HG03139 (cell line): ENCODE data around the gene MTF2.
"Not testable (repeated sequence)": the region's sequence is repeated elsewhere in the genome, so short reads cannot be mapped to it uniquely, and the experiment has no call there.

Experiments
- ATAC-seq: cut with Tn5 transposase; IDR thresholded peaks from one replicate; pipeline ENCODE4 v1.9.1; 2021; ENCODE audit not compliant: unreplicated experiment

MTF2 gene

GRCh38 chr1:93140106-93140505, 61.0 kb downstream of the MTF2 start:
- no peak for ATAC-seq

DNA sequence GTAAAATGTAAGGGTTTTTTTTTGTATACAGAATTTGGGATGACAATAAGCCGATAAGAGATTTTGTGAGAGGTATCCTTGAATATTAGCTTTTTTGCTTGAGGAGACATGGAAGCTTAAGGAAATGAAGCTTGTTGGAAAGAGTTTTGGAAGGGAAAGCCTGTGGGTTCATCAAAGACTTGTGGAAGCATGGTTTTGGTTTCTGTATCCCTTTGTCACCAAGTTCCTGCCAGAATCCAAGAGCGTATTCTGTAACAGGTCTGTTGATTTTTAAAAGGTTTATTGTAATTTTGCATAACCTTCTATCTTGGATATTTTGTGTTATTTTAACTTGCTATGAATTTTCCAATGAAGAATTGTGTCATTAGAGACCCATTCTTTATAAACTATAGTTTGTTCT, 63.1 kb downstream of the MTF2 start:
- ATAC-seq = no peak

DNA sequence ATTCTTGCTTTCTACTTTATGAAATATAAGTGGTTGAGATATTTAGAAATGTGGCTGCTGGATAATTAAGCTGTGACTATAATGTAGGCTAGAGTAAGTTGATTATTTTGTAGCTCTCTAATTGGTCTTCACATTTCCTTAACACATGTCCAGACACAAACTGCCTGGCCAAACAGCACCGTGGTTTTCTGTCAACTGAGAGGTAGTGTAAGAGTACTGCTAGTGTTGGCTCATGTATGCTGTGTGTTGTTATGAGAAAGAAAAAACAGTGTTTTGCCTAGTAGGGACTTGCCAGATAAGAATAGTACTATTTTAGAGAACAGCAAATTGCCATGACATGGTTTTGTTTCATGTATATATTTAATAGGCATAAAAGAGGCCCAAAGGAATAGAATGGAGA, 64.1 kb downstream of the MTF2 start:
- ATAC-seq = no peak

GRCh38 chr1:93143769-93144168, 64.7 kb downstream of the MTF2 start:
- ATAC-seq = no peak

GRCh38 chr1:93148001-93148400, 68.9 kb downstream of the MTF2 start:
- ATAC-seq = no peak

DNA sequence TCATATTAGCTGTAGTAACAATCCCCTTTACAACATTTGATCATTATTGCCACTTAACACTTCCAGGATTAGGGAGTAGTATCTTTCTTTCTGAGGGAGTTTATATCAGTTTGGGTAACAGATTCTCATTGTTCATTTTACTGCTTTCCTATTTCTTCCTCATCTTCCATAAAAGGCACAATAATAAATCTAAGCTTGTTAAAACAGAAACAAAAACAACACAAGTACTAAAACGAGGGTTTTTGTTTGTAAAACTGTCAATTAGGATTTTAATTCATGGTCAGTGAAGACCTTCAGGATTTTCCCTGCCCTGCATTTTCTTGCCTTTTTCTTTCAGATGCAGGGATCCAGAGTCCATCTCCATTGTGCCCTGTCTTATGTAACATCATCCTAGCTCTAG, 71.6 kb downstream of the MTF2 start:
- no peak for ATAC-seq

GRCh38 chr1:93151474-93151873, 72.4 kb downstream of the MTF2 start:
- no peak for ATAC-seq

DNA sequence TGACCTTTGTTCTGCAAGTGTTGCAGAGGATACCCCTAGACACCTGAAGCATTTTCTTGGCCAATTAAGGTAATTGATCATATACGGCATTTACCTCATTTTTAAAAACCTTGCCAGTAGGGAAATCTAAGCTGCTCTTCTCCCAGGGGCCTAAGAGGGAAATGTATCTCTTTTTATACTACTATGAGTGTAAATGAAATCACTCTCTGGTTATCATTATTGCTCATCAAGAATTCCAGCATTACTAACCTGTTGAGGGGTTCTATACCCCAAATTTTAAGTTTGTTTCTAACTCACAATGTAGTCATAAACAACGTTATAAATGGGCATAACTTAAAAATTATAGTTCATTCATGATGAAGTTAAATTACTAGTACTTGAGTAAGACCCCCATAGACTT, 73.8 kb downstream of the MTF2 start:
- ATAC-seq = no peak

DNA sequence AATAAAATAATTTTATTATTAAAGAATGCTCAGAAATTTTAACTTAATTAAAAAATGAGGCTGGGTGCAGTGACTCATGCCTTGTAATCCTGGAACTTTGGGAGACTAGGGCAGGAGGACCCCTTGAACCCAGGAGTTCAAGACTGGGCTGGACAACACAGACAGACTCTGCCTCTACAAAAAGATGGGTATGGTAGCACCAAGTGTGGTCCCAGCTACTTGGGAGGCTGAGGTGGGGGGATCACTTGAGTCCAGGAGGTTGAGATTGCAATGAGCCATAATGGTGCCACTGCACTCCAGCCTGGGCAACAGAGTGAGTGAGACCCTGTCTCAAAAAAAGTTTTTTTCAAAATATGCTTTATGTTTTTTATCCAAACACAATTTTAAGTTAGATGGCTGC, 75.8 kb downstream of the MTF2 start:
- no peak for ATAC-seq

GRCh38 chr1:93155335-93155734, 76.3 kb downstream of the MTF2 start:
- no peak for ATAC-seq

GRCh38 chr1:93159337-93159736, 80.3 kb downstream of the MTF2 start:
- ATAC-seq = no peak

GRCh38 chr1:93163314-93163713, 84.2 kb downstream of the MTF2 start:
- not testable (repeated sequence) for ATAC-seq

DNA sequence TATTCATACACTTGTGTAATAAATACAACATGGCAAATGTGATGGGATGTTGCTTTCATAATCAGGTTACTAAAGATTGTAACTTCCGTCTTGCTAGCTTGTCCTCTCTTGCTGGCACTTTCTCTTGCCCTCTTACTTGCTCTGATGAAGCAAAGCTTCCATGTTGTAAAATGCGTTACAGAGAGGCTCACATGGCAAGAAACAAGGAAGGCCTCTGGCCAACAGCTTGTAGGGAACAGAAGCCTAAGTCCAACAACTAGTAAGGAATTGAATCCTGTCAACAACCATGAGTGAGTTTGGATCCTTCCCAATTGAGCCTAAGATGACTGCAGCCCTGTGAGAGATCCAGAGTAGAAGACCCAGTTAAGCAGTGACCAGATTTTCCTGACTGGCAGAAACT, 85.7 kb downstream of the MTF2 start:
- ATAC-seq = no peak

DNA sequence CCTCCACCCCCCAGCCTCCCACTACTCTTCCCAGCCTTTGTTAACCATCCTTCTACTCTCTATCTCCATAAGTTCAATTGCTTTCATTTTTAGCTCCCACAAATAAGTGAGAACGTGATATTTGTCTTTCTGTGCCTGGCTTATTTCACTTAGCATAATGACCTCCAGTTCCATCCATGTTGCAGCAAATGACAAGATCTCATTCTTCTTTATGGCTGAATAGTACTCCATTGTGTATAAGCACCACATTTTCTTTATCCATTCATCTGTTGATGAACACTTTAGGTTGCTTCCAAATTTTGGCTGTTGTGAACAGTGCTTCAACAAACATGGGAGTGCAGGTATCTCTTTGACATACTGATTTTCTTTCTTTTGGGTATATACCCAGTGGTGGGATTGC, 86.8 kb downstream of the MTF2 start:
- not testable (repeated sequence) for ATAC-seq

DNA sequence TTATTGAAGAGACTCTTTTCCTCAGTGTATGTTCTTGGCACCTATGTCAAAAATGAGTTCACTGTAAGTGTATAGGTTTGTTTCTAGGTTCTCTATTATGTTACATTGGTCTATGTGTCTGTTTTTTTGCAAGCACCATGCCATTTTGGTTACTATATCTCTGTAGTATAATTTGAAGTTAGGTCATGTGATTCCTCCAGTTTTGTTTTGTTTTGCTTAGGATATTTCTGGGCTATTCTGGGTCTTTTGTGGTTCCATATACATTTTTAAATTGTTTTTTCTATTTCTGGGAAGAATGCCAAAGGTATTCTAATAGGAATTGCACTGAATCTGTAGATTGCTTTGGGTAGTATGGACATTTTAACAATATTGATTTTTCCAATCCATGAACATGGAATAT, 87.9 kb downstream of the MTF2 start:
- no peak for ATAC-seq

GRCh38 chr1:93170141-93170678, 91.1 kb downstream of the MTF2 start:
- ATAC-seq = not testable (repeated sequence)

- no peak for ATAC-seq
Measured at GRCh38 chr1:93171549-93172034, 92.5 kb downstream of the MTF2 start.

DNA sequence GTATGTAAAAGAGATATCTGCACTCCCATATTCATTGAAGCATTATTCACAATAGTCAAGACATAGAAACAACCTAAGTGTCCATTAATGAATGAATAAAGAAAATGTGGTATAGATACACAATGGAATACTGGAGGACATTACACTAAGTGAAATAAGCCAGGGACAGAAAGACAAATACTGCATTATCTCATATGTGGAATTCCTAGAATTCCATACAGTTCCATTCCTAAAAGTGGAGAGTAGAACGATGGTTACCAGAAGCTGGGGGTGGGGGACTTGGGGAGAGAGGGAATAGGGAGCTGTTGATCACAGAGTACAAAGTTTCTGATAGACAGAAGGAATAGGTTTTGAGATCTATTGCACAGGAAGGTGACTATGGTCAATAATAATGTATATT, 93.7 kb downstream of the MTF2 start:
- ATAC-seq = no peak

DNA sequence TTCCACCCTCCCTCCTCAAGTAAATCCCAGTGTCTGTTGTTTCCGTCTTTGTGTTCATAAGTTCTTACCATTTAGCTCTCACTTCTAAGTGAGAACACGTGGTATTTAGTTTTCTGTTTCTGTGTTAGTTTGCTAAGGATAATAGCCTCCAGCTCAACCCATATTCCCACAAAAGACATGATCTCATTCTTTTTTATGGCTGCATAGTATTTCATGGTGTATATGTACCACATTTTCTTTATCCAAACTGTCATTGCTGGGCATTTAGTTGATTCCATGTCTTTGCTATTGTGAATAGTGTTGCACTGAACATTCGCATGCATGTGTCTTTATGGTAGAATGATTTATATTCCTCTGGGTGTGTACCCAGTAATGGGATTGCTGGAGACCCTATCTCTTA, 95.6 kb downstream of the MTF2 start:
- ATAC-seq = not testable (repeated sequence)

DNA sequence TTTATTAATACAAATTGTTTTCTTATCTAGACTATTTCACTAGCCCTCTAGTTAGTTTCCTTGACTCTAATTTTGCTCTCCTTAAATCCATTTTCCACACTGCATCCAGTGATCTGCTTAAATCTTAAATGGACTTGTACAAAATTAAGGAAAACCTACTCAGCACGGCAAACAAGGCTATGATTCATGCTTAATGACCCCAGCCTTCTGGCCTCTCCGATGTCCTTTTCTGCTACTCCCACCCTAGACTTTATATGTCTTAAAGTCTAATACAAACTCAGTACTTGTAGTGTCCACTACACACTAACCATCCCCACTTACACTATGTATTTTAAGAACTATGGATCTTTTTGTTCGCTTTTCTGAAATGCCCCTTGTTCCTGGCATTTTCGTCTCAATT, 98.9 kb downstream of the MTF2 start:
- no peak for ATAC-seq

DNA sequence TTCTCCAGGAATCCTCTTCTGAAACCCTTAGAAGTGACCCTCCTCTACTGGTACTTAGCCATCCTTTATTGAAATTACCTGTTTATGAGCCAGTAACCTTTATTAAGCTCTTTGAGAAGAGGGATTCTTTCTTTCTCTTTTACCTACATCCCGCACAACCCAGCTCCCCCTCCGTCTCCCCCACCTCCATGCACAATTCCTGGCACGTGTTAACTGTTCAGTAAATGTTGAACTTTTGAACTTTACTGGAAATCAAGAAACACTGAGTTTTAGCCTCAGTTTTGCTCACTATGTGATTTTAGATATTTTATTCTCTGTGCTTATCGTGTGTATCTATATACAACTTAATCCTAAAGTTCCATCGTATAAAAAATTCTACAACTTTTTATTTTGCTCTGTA, 99.3 kb downstream of the MTF2 start:
- ATAC-seq = no peak

DNA sequence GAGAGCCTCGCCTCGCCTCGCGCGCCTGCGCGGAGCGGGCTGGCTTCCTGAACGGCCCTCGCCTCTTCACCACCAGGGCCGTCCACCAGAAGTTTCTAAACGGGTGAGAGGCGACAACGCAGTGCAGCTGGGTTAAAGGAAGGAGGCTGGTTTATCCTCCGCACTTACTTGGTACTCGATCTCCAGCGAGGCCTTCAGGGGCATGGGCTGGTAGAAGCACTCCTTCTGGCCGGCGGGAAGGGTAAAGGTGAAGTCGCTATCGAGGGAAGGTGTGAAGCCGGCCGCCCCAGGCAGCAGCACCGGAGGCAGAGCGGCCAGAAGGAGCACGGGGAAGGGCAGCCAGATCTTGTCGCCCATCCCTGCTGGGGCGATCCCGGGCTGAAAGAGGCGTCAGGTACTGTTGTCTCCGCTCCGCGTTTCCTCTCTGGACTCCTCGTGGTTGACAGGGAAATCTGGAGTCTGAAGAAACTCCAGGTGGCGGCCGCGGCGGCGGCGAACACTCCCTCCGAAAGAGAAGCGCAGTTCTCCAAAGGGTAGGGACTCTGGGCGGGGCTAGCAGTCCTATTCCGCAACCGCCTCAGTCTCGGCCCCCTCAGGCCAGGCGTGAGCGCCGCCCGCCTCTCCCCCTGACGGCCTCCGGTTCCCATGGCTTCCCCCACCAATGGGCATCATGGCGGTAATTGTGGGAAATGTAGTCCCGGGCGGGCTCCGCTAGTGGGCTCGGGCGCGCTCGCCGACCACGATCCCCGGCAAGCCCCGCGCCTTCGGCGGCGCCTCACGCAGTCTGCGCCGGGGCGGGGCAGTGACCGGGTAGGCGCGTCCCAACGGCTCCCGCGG, 101.0 kb downstream of the MTF2 start, which contains the start of gene TMED5:
TSS of gene TMED5 (minus strand) at position 528 of the 837 bp plus-strand sequence. CDS start at position 357, 171 bp downstream.
- peak; percentile 75 for ATAC-seq
